ENCODE results near the gene TMEM170A. TPM values are rescaled to one million over a fixed set of nuclear protein-coding genes. Genes with fewer than 3 reads are reported as not detected.

Gene TMEM170A
- total and polyA plus RNA-seq, 2 of the 13 experiments (the other 11 are each of a cell fraction or from before 2014, with no cell fraction given), result 35.7 to 39.7 TPM

GRCh38 chr16:75413951-75414350 lies 50.5 kb downstream of the TMEM170A start:
- WGBS (ENCODE audit: low lambda C conversion rate), result 95% methylated on average over 2 of the region's 2 CpGs
- Histone ChIP-seq H3K27me3 (ENCODE audit: control insufficient read depth in 1 of 2, insufficient read depth in 2 of 2, low read length in 2 of 2) (no peaks in the 10 kb centered on the region), H3K9me3 (ENCODE audit: low read length) (no peaks in the 10 kb centered on the region), H4K20me1 (ENCODE audit: insufficient read depth, low read length) (peaks cover 14% of the 10 kb centered on the region; the same call in 1 of the 2 replicates), H2AFZ (ENCODE audit: low read length) (no peak overlapping the region), H3K4me1 (ENCODE audit: insufficient read depth, low read length) (peaks cover 34% of the 10 kb centered on the region), H3K4me2 (ENCODE audit: low read depth, low read length) (no peak overlapping the region), H3K27ac (ENCODE audit: extremely low read length, insufficient read depth, low read length) (no peak overlapping the region), H3K9ac (ENCODE audit: insufficient read depth, low read depth, low read length) (no peak overlapping the region), H3K79me2 (ENCODE audit: insufficient read depth, low read length) (peaks cover 52% of the 10 kb centered on the region), H3K36me3 (replicated peaks in 1 of 2; ENCODE audit: control insufficient read depth in 1 of 2, insufficient read depth in 2 of 2, low read length in 2 of 2) (peaks cover 19 to 46% of the 10 kb centered on the region in 2 experiments), H3K4me3 (replicated peaks in 1 of 3; ENCODE audit: insufficient read depth in 1 of 3, low read depth in 2 of 3, low read length in 3 of 3) (no peak overlapping the region)
- ChIA-PET CTCF (ENCODE audit: low intra/inter-chr PET ratio, low total read pairs) (no interaction called here), POLR2A (no interaction called here)
- ATAC-seq (no peak), DNase-seq (ENCODE audit: low spot score) (no peak), FAIRE-seq (no peak)
- intact Hi-C loops (cut with micrococcal nuclease; ENCODE audit: unreplicated experiment), result no loop called here
- BruUV-seq (replicated peaks), result no TSS peak
- TF ChIP-seq ZBTB25 (CRISPR knock-in tag; IDR thresholded peaks at IDR 0.05) (no peak), ZBTB43 (CRISPR knock-in tag; conservative IDR thresholded peaks at IDR 0.05) (no peak), EED (CRISPR knock-in tag; IDR thresholded peaks at IDR 0.05) (no peak), ZNF460 (CRISPR knock-in tag; IDR thresholded peaks at IDR 0.05; ENCODE audit: borderline replicate concordance) (no peak), GZF1 (CRISPR knock-in tag; IDR thresholded peaks at IDR 0.05) (no peak), ZNF142 (CRISPR knock-in tag; IDR thresholded peaks at IDR 0.05) (no peak), PREB (CRISPR knock-in tag; IDR thresholded peaks at IDR 0.05) (no peak), NFE2L1 (CRISPR knock-in tag; IDR thresholded peaks at IDR 0.05; ENCODE audit: borderline replicate concordance) (no peak)
- in situ Hi-C loops (cut with HindIII; ENCODE audit: extremely low pct_ligation_motif_present, low pct_unique_long_range_greater_than_20kb), result no loop called here
